ENCODE measurements around the gene GBGT1.

- TF ChIP-seq CTCF (conservative IDR thresholded peaks at IDR 0.05 in 1 of 2, IDR thresholded peaks at IDR 0.05 in 1 of 2; ENCODE audit: extremely low read depth in 1 of 2, insufficient read depth in 1 of 2, low read depth in 1 of 2, low read length in 2 of 2) = no peak
- no peak for TF ChIP-seq EZH2 (IDR thresholded peaks at IDR 0.05; ENCODE audit: borderline replicate concordance, low read length)
Observed at GRCh38 chr9:133163504-133164172, at the start of gene GBGT1.
